Erythroblast (primary cell): Measurements from ENCODE around the gene MSANTD1.

Experiments
- GATA1 ChIP-seq: IDR thresholded peaks from 2 replicates; pipeline ENCODE4 v1.6.1; 2011; ENCODE audit warnings: low read depth, mild to moderate bottlenecking, control low read depth, low read length, moderate library complexity
- POLR2A ChIP-seq: IDR thresholded peaks from 2 replicates; pipeline ENCODE4 v1.6.1; 2011; ENCODE audit warnings: mild to moderate bottlenecking, low read length

DNA sequence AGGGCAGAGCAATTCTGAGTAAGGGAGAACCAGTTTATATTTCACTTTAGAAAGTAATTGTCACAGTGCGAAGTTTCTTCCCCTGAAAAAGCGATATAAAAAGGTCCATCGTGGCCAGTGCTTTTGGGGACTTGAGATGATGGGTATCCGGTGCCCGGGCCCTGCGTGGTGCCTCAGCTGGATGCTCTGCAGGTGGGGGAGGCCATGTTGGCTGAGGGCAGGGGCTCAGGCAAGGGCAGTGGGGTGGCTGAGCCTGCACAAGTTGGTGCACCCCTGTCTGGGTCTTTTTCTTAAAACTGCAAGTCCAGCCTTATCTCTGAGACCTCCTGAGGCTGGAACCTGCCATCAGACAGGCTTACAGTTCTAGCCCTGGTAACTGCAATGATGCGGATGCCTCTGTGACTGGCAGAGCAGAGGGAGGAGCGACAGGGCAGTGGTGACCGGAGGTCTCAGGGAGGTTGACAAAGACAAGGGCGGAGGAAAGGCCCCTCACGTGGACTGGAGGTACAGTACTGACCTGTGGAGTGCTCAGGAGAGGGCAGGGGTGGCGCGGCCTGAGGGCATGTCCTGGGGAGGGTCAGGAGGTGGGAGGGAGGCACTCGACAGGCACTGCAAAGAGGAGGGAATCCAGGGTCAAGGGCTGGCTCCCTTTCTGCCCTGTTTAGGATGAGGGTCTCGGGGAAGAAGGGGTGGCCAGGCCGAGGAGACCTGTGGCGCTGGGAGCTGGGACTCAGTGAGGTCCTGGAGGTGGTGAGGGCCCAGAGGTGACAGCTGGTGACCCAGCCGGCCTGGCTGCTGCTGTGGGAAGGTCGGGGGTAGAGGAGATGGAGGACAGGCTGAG lies 45.7 kb downstream of the MSANTD1 start:
- TF ChIP-seq POLR2A, result no peak
- TF ChIP-seq GATA1, result no peak
